Fibroblast of lung (primary cell): ENCODE measurements around the gene MTFP1. TPM values are rescaled to one million over a fixed set of nuclear protein-coding genes. Genes with fewer than 3 reads are reported as not detected.
A peak's percentile ranks its signal among the peaks of the same experiment; 100 is the strongest.

ENCODE experiments used
- DNase-seq, 2 donors: peaks; one replicate each; pipeline versions ENCODE4 v3.0.0 to v3.0.0-alpha.2; 2010; ENCODE audit warnings: low read depth in 2 of 2
- H2AFZ ChIP-seq: 2 replicates; pipeline ENCODE4 v1.5.1; 2012; ENCODE audit warnings: low read length, control low read depth, inconsistent platforms
- H3K27ac ChIP-seq: 2 replicates; pipeline ENCODE4 v1.5.1; 2011; ENCODE audit warnings: low read length, control low read depth; ENCODE audit not compliant: insufficient read depth
- H3K27me3 ChIP-seq: 2 replicates; pipeline ENCODE4 v1.5.1; 2011; ENCODE audit warnings: mild to moderate bottlenecking, low read length; ENCODE audit not compliant: control insufficient read depth, insufficient read depth
- H3K36me3 ChIP-seq: 2 replicates; pipeline ENCODE4 v1.5.1; 2011; ENCODE audit warnings: low read length; ENCODE audit not compliant: control insufficient read depth, insufficient read depth
- H3K4me1 ChIP-seq: 2 replicates; pipeline ENCODE4 v1.5.1; 2011; ENCODE audit warnings: low read length; ENCODE audit not compliant: control insufficient read depth, insufficient read depth; ENCODE audit errors: extremely low read depth
- H3K4me2 ChIP-seq: 2 replicates; pipeline ENCODE4 v1.5.1; 2011; ENCODE audit warnings: low read length, control low read depth; ENCODE audit not compliant: insufficient read depth; ENCODE audit errors: extremely low read depth
- H3K4me3 ChIP-seq, 4 experiments: fragments of 200-600 bp in 1 of 4; sonication (generic) in 1 of 4; replicated peaks in 1 of 4; 2 replicates each; pipeline ENCODE4 v1.5.1; 2011 to 2016; ENCODE audit warnings: low read length in 4 of 4, low read depth in 3 of 4, mild to moderate bottlenecking in 3 of 4, control low read depth in 2 of 4, inconsistent platforms in 1 of 4, mixed read lengths in 1 of 4; ENCODE audit not compliant: insufficient read depth in 1 of 4; ENCODE audit errors: control extremely low read depth in 1 of 4
- H3K79me2 ChIP-seq: 2 replicates; pipeline ENCODE4 v1.5.1; 2012; ENCODE audit warnings: mild to moderate bottlenecking, low read length, inconsistent platforms; ENCODE audit not compliant: control insufficient read depth, insufficient read depth
- H3K9ac ChIP-seq: 2 replicates; pipeline ENCODE4 v1.5.1; 2011; ENCODE audit warnings: mild to moderate bottlenecking, low read length, control low read depth; ENCODE audit not compliant: insufficient read depth
- H3K9me3 ChIP-seq: 2 replicates; pipeline ENCODE4 v1.5.1; 2012; ENCODE audit warnings: low read depth, low read length; ENCODE audit not compliant: control insufficient read depth, insufficient read depth
- H4K20me1 ChIP-seq: 2 replicates; pipeline ENCODE4 v1.5.1; 2011; ENCODE audit warnings: low read length; ENCODE audit not compliant: control insufficient read depth, insufficient read depth; ENCODE audit errors: extremely low read depth
- EZH2 ChIP-seq: IDR thresholded peaks from 2 replicates; pipeline ENCODE4 v1.5.1; 2012; ENCODE audit warnings: low read length, control low read depth, mild to moderate bottlenecking; ENCODE audit errors: missing control alignments
- polyA plus RNA-seq, 2 donors: library from polyadenylated mRNA; depleted of rRNA in 1 of 2; stranded (reverse) in 1 of 2; unstranded in 1 of 2; fragments of >200 nt; gene quantifications; 2 replicates each; pipeline ENCODE4 v1.2.1, GENCODE V29; 2011 to 2012; ENCODE audit warnings: missing spikeins in 1 of 2
- total RNA-seq: library from RNA; depleted of rRNA; stranded (reverse); fragments of >200 nt; gene quantifications from 2 replicates; pipeline ENCODE4 v1.2.1, GENCODE V29; 2014
- TF ChIP-seq, protein P1 (sequence below), 2 donors: IDR thresholded peaks in 1 of 2; conservative IDR thresholded peaks in 1 of 2; 1 replicate in 1 of 2; 2 replicates in 1 of 2; pipeline ENCODE4 v1.5.1; 2011 to 2012; ENCODE audit warnings: low read length in 2 of 2, control low read depth in 1 of 2, inconsistent platforms in 1 of 2, low read depth in 1 of 2, mild to moderate bottlenecking in 1 of 2

The MTFP1 gene
- total and polyA plus RNA-seq, 2 donors (not counting 1 experiment from before 2014, with no cell fraction given), result 2.5 to 3.8 TPM

DNA sequence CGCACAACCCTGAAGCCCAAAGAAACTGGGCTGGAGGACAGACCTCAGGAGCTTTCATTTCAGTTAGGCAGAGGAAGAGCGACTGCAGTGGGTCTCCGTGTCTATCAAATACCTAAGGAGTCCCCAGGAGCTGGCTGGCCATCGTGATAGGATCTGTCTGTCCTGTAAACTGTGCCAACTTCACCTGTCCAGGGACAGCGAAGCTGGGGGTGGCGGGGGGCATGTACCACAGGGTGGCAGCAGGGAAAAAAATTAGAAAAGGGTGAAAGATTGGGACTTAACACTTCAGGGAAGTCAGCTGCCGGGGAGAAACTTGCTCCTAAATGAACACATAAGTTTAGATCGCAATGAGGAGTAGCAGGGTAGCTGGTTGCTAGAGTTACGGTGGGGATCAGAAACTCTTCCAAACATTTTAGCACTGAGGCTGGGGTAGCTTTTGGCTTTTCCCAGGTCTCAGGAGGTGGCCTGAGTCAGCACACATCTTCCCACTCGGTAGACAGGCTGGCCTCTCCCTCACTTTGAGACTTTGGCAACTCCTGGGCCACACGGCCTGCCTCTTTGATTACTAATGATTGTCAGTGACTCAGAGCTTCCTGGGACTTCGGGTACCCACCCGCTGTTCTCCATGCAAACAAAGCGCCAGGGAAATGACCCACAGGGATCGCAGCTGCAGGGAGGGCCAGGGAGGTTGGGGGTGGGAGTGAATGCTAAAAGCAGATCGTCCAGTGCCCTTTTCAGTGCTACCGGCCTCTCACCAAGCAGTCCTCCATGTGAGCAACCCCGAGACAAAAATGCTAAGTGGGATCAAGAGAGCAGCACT is 2.9 kb upstream of the MTFP1 start:
- no peaks in the 10 kb centered on the region for H3K79me2 ChIP-seq
- H3K9ac ChIP-seq, result peak overlapping the region; percentile 88
- H3K9me3 ChIP-seq, result no peaks in the 10 kb centered on the region
- H3K4me2 ChIP-seq, result peak overlapping the region; percentile 73
- H2AFZ ChIP-seq, result no peak overlapping the region
- peak overlapping the region; percentile 93 for H3K27ac ChIP-seq
- H3K4me1 ChIP-seq, result peaks cover 36% of the 10 kb centered on the region
- no peaks in the 10 kb centered on the region for H3K27me3 ChIP-seq
- H3K36me3 ChIP-seq, result peaks cover 3% of the 10 kb centered on the region
- peak overlapping the region; percentile 34 to 67 (median 51) for H3K4me3 ChIP-seq
- H4K20me1 ChIP-seq, result no peaks in the 10 kb centered on the region
- peak; percentile 92 to 98 for DNase-seq
- no peak for TF ChIP-seq EZH2
- TF ChIP-seq, protein P1, sequence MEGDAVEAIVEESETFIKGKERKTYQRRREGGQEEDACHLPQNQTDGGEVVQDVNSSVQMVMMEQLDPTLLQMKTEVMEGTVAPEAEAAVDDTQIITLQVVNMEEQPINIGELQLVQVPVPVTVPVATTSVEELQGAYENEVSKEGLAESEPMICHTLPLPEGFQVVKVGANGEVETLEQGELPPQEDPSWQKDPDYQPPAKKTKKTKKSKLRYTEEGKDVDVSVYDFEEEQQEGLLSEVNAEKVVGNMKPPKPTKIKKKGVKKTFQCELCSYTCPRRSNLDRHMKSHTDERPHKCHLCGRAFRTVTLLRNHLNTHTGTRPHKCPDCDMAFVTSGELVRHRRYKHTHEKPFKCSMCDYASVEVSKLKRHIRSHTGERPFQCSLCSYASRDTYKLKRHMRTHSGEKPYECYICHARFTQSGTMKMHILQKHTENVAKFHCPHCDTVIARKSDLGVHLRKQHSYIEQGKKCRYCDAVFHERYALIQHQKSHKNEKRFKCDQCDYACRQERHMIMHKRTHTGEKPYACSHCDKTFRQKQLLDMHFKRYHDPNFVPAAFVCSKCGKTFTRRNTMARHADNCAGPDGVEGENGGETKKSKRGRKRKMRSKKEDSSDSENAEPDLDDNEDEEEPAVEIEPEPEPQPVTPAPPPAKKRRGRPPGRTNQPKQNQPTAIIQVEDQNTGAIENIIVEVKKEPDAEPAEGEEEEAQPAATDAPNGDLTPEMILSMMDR (conservative IDR thresholded peaks at IDR 0.05 in 1 of 2, IDR thresholded peaks at IDR 0.05 in 1 of 2; ENCODE audit: low read depth in 1 of 2, low read length in 2 of 2), result no peak

DNA sequence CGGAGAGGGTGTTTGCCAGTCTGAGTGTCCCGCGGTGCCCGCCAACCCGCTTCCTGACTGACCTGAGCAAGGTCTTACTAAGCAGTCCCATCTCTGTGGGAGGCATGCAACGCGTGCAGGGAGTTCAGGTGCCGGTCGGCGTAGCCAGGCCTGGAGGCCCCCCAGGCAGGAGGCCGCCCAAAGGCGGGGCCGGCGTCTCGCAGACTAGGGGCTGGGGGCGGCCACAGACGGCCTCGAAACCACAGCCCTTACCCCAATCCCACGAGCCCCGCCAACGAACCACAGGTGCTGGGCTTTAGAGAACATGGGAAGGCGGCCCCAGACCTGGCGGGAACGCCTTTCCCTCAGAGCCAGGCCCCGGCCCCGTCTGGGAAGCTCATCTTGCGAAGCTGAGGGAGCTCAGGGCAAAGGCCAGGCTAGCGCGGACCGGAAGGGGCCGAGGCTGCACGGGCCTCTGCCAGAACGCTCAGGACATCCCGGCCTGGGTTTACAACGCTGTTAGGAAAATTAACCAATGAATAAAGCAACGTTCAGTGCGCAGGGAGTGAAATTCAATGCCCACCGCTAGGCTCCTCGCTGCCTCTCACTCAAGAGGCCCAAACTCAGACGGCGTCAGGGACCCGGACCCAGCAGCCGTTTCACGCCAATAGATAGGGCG is 2.1 kb upstream of the MTFP1 start:
- peaks cover 2% of the 10 kb centered on the region for H3K36me3 ChIP-seq
- H3K79me2 ChIP-seq, result no peaks in the 10 kb centered on the region
- TF ChIP-seq, protein P1 (conservative IDR thresholded peaks at IDR 0.05 in 1 of 2, IDR thresholded peaks at IDR 0.05 in 1 of 2; ENCODE audit: low read depth in 1 of 2, low read length in 2 of 2), result no peak
- TF ChIP-seq EZH2, result no peak
- H3K27me3 ChIP-seq, result no peaks in the 10 kb centered on the region
- no peaks in the 10 kb centered on the region for H3K9me3 ChIP-seq
- H4K20me1 ChIP-seq, result no peaks in the 10 kb centered on the region
- H3K4me3 ChIP-seq, result peak overlapping the region; percentile 34 to 67 (median 51)
- H3K9ac ChIP-seq, result peak overlapping the region; percentile 88
- peak overlapping the region; percentile 73 for H3K4me2 ChIP-seq
- peaks cover 36% of the 10 kb centered on the region for H3K4me1 ChIP-seq
- no peak for DNase-seq
- H2AFZ ChIP-seq, result no peak overlapping the region
- peak overlapping the region; percentile 93 for H3K27ac ChIP-seq

DNA sequence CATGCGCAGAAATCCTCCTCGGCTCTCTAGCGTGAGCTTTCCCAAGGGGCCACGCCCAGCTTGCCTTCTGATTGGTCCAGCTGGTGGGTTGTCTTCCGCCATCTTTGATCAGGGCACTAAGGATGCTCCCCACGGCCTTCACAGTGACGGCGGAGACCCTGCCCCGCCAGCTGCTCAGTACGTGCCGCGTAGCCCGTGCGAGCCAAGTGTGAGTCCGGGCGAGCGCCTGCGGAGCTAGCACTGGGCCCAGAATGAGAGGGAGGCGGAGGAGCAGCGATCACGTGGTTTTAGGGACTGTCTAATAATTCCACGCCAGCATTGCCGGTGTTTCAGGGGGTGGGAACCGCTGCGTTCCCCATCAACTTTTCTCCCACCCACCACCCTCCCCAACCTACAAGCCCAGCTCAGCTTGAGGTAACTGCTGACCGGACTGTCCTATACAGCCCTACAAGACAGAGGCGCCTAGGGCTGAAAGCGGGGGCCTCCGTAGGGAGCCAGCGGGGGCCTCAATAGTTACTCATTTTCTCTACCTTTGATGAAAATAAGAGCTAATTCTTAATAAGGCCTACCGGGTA is 1.5 kb upstream of the MTFP1 start:
- TF ChIP-seq, protein P1 (conservative IDR thresholded peaks at IDR 0.05 in 1 of 2, IDR thresholded peaks at IDR 0.05 in 1 of 2; ENCODE audit: low read depth in 1 of 2, low read length in 2 of 2), result no peak
- TF ChIP-seq EZH2, result no peak
- Histone ChIP-seq H3K9ac (peak overlapping the region; percentile 88), H3K9me3 (no peaks in the 10 kb centered on the region), H3K27me3 (no peaks in the 10 kb centered on the region), H3K4me1 (peaks cover 36% of the 10 kb centered on the region), H2AFZ (peak overlapping the region; percentile 65), H3K4me3 (peak overlapping the region; percentile 35 to 67 (median 52)), H4K20me1 (no peaks in the 10 kb centered on the region), H3K27ac (peak overlapping the region; percentile 93), H3K36me3 (no peaks in the 10 kb centered on the region), H3K79me2 (no peaks in the 10 kb centered on the region), H3K4me2 (peak overlapping the region; percentile 73)
- DNase-seq, result peak; percentile 99 to 100
